Fibroblast of pulmonary artery (primary cell): ENCODE data around the gene RPL19.

Experiments
- DNase-seq: peaks from one replicate; pipeline ENCODE4 v3.0.0-alpha.2; 2010; ENCODE audit warnings: low read depth
- H3K4me3 ChIP-seq: replicated peaks from 2 replicates; pipeline ENCODE4 v1.5.1; 2011; ENCODE audit warnings: low read depth, mild to moderate bottlenecking, control low read depth, low read length, moderate library complexity
- CTCF ChIP-seq: IDR thresholded peaks from 2 replicates; pipeline ENCODE4 v1.5.1; 2011; ENCODE audit warnings: mild to moderate bottlenecking, control low read depth, low read length, inconsistent platforms; ENCODE audit errors: missing control alignments

The RPL19 gene

GRCh38 chr17:39200070-39200879 lies at the start of gene RPL19:
Gene RPL19 (plus strand): TSS chr17:39200283. CDS start chr17:39200345, 62 bp downstream.
- peak within 1 kb of the TSS; percentile 99 for H3K4me3 ChIP-seq
- peak; percentile 27 for DNase-seq
- TF ChIP-seq CTCF, result no peak

- no peak for TF ChIP-seq CTCF
- H3K4me3 ChIP-seq, result no peak overlapping the region
- no peak for DNase-seq
Measured at GRCh38 chr17:39150795-39151149, 49.3 kb upstream of the RPL19 start.

- no peak for TF ChIP-seq CTCF
- DNase-seq, result no peak
- peak within 1 kb of the TSS; percentile 95 for H3K4me3 ChIP-seq
Measured at GRCh38 chr17:39151150-39151942, 48.7 kb upstream of the RPL19 start, which contains the start of gene PLXDC1. Gene PLXDC1 (minus strand): TSS chr17:39151637. CDS start chr17:39151437, 200 bp downstream.

- DNase-seq, result no peak
- H3K4me3 ChIP-seq, result peak overlapping the region; percentile 95
- TF ChIP-seq CTCF, result no peak
Measured at GRCh38 chr17:39151943-39152818, 47.9 kb upstream of the RPL19 start.

GRCh38 chr17:39153599-39154051 lies 46.5 kb upstream of the RPL19 start:
- peak overlapping the region; percentile 95 for H3K4me3 ChIP-seq
- peak; percentile 25 for TF ChIP-seq CTCF
- DNase-seq, result peak; percentile 90

- no peak for DNase-seq
- no peak overlapping the region for H3K4me3 ChIP-seq
- TF ChIP-seq CTCF, result no peak
Measured at GRCh38 chr17:39155654-39156053, 44.4 kb upstream of the RPL19 start.
